HG03521 (cell line): ENCODE data around the gene ACKR3.

Source experiments
- ATAC-seq: cut with Tn5 transposase; IDR thresholded peaks from one replicate; pipeline ENCODE4 v1.9.1; 2021; ENCODE audit warnings: mild to moderate bottlenecking, moderate library complexity; ENCODE audit not compliant: unreplicated experiment

The ACKR3 gene

GRCh38 chr2:236607471-236608187 lies 38.0 kb downstream of the ACKR3 start:
- no peak for ATAC-seq

- ATAC-seq: no peak
Measured at GRCh38 chr2:236608188-236608525, 38.5 kb downstream of the ACKR3 start.

- ATAC-seq: no peak
Measured at GRCh38 chr2:236608710-236609109, 39.1 kb downstream of the ACKR3 start.

- ATAC-seq: no peak
Measured at GRCh38 chr2:236610991-236611821, 41.6 kb downstream of the ACKR3 start.

DNA sequence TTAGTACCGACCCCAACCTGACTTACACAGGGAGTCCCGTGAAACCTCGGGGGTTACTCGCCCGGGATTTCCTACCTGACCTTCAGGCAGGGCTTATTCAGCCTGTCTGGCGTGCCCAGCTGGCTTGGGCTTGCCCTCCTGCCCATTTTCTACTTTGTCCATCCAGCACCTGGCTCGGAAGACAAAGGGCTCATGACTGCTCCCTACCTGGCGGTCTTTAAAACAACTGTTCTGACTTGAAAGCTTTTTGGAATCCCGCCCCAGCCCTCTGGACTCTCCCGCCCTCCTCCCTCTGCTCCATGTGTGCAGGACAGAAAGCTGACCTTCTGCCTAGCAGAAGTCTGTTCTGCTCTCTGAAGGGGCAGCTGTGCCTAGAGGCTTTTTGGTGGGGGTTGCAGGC lies 43.1 kb downstream of the ACKR3 start:
- no peak for ATAC-seq

DNA sequence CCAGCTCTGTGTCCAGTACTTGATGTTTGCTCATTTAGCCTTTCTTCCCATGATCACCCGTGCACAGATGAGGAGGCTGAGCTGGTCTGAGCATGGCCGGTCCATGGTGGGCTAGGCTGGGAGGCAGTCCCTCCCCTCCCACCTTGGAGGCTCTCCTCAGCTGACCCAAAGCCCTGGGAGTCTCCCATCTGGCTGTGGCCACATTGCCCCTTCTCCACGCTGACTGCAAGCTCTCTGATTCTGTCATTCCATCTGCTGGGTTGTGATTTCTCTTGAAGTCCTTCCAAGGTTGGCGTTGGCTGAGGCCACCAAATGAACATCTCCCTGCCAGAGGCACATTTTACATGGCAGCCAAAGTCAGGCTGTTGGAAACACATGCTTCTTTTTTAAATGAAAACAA lies 44.0 kb downstream of the ACKR3 start:
- ATAC-seq: no peak

DNA sequence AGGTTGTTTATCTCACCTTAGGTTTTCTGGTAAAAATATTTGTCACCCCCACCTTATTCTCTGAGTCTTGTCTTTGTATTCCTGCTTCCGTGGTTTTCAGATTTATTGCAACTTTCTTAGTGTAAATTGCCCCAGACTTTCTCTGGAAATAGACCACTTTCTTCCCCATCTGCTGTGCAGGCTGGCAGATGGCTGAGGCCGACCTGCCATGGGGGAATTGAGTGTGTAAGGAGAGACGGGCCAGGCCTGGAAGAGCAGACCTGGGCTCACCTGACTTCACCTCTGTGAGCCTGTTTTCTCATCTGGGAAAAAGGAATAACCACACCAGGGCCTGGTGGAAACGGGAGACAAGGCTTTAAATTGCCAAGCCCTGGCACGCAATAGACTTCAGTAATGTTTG lies 44.9 kb downstream of the ACKR3 start:
- no peak for ATAC-seq

GRCh38 chr2:236616031-236616430 lies 46.4 kb downstream of the ACKR3 start:
- ATAC-seq: no peak

DNA sequence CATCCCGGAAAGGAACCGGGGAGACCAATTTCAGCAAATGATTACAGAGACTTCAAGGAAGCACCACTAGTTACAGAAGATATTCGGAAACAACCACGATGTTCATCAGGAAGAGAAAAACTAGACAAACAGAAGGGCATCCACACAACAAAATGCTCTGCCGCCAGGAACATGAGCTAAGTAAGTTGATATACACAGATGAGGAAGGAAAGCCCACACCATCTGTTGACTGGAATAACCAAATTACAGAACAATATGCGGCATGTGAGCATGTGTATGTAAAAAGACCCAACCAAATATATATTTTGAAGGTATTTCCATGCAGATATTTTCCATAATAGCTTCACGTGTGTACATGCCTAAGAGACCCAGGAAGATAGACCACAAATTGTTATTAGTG lies 47.0 kb downstream of the ACKR3 start:
- ATAC-seq: no peak

DNA sequence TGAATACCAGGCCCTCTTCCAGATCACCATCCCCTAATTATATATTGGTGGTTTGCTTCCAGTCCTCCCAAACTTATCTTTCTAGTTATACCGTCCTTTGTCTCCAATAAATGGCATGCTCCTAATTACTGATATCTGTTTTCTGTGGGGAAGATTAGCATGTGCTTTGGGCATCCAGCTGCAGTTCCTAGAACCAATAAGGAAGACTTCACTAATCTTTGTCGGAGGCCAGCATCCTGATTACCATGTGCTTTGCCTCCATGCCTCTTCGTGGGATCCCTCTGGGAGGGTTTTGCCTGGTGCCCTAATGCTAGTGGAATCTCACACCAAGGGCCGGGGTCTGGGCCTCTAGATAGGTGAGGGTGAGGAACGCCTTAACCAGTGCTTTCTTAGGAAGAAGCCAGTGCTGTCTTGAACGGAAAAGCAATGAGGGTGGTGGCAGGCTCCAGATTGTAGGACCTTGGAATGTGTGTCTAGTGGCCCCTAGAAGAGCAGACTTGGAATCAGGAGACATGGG lies 47.7 kb downstream of the ACKR3 start:
- no peak for ATAC-seq

- no peak for ATAC-seq
Measured at GRCh38 chr2:236617796-236618195, 48.2 kb downstream of the ACKR3 start.

DNA sequence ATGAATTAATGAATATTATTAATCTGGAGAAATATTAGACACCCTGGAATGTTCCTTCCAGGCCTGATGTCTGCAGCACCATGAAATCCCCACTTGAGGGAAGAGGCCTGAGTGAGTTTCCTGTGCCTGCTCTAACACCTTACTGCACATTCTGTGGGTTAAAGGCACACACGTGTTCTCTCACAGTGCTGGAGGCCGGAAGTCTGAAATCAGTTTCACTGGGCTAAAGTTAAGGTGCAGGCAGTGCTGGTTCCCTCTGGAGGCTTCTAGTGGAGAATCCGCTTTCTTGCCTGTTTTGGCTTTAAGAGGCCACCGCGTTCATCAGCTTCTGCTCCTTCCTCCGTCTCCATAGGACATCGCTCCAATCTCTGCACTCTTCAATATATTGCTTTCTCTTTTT lies 48.7 kb downstream of the ACKR3 start:
- ATAC-seq: no peak

GRCh38 chr2:236619910-236620612 lies 50.4 kb downstream of the ACKR3 start:
- no peak for ATAC-seq

- ATAC-seq: no peak
Measured at GRCh38 chr2:236621786-236622185, 52.2 kb downstream of the ACKR3 start.

GRCh38 chr2:236622201-236622600 lies 52.6 kb downstream of the ACKR3 start:
- ATAC-seq: no peak

DNA sequence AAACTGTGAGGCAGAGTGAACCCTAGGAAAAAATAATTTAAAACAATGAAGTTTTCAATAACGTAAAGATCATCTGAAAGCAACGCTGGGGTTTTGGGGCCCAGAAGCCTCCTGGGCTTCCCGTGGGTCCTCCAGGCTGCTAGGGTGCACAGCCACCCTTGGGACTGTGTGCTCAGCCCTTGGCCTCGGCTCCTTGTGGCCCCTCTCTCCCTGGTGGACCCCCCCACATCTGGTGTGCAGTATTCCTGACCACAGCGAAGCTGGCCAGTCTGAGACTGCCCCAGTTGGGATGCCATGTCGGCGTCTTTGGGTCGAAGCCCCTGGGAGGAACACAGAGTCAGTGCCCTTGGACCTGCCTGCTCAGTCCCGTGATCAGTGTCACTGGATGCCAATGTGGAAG lies 53.0 kb downstream of the ACKR3 start:
- ATAC-seq: no peak

DNA sequence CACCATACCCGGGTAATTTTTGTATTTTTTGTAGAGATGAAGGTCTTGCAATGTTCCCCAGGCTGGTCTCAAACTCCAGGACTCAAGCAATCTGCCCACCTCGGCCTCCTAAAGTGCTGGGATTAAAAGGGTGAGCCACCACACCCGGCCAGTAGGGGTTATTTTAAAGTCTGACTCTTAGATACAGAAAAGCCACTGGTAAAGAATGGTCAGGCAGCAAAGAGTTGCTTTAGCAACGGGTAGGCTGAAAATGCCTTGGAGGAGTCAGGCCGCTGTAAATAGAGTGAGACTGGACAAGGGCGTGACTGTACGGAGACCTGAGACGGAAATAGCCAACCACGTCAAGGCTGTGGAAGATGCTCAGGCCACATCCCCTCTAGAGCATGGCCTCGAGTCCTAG lies 54.2 kb downstream of the ACKR3 start:
- ATAC-seq: no peak

DNA sequence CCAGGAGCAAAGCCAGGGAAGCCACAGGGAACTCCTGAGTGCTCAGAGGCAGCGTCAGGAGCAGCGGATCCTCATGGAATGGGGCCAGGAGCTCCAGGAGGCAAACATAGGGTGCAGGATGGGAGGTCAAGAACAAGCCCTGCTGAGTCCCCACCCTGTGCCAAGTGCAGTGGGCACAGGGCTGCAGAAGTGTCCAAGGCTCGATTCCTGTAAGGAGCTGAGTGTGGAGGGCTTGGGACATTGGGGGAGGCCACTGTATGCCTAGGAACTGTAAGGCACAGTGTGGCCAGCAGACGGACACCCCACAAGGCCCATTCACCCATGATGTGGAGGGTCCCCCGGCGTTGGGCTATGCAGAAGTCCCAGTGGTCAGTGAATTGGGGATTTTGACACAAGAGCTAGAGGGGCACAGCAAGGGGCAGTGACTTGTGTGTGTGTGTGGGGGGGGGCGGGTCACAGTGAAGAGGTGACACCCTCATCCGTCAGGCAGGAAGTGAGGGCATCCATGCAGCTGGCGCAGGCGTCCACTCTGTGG lies 55.6 kb downstream of the ACKR3 start:
- no peak for ATAC-seq

DNA sequence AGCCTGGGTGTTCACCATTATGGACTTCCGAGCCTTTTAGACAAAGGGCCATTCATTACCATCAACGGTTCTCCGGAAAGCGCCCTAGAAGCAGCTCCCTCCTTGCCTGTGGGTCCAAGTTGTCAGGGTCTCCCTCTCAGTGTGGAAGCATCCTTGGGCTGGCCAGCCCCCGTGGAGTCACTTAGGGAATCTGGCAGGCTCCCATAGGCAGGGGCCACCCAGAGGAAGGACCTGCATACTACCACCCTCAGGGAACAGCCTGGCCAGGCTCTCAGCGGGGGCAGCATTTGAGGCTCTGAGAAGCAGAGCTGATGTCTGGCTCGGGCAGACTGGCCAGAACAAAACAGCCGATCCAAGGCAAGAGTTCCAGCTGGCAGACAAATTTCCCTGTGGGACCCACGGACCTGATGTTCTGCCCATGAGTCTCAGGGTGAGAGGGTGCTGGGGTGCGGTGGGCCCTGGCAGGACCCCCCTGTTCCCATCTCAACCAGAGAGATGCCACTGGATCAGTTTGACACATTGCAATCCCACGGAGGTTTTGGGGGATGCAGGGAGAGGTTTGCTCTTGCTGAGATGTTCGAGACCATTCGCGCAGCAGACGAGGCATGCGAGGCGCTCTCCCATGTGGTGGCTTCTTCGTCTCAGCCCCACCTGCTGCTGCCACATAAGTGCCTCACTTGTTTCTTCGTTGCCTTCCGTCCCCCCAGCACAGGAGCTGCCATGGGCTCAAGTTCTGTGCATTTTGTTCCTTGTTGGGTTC lies 56.9 kb downstream of the ACKR3 start:
- no peak for ATAC-seq

GRCh38 chr2:236627193-236627592 lies 57.6 kb downstream of the ACKR3 start:
- ATAC-seq: no peak

DNA sequence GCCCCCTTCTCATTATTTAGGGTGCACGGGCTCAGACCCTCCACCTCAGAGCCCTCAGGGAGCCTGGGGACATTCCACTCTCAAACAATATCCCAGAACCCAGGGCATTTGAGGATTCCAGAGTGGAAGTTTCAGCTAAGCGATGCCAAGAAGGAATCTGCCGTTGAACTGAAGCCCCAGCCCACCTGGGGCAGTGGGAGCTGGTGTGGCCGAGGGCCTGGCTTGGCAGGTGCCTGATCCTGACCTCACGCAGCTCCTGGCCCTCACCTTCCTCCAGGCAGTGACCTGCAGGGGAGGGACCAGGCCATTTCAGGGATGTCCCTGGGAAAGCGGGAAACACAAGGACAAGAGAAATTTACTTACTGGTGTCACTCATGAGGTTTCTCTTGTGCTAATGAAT lies 58.2 kb downstream of the ACKR3 start:
- no peak for ATAC-seq
